Measurements from ENCODE around the gene ZNF275.
A peak's percentile ranks its signal among the peaks of the same experiment; 100 is the strongest.
"Not testable (repeated sequence)": the region's sequence is repeated elsewhere in the genome, so short reads cannot be mapped to it uniquely, and the experiment has no call there.

ZNF275 gene

GRCh38 chrX:153361781-153362397 is 27.9 kb downstream of the ZNF275 start:
- no peak for DNase-seq

- DNase-seq, result no peak
These were observed 31.7 kb downstream of the ZNF275 start for GRCh38 chrX:153365670-153366069.

- no peak for DNase-seq
These were observed 32.2 kb downstream of the ZNF275 start for GRCh38 chrX:153366119-153366518.

- DNase-seq, result no peak
These were observed 33.1 kb downstream of the ZNF275 start for GRCh38 chrX:153366878-153367538.

GRCh38 chrX:153370293-153371055 is 36.5 kb downstream of the ZNF275 start:
- no peak for DNase-seq

GRCh38 chrX:153371256-153371655 is 37.3 kb downstream of the ZNF275 start:
- DNase-seq, result no peak

- no peak for DNase-seq
These were observed 39.0 kb downstream of the ZNF275 start for GRCh38 chrX:153372949-153373348.

- DNase-seq, result no peak
These were observed 40.5 kb downstream of the ZNF275 start for GRCh38 chrX:153374426-153374825.

- DNase-seq, result no peak
These were observed 41.6 kb downstream of the ZNF275 start for GRCh38 chrX:153375571-153375970.

GRCh38 chrX:153377727-153378126 is 43.8 kb downstream of the ZNF275 start:
- DNase-seq, result no peak

GRCh38 chrX:153378607-153379006 is 44.7 kb downstream of the ZNF275 start:
- no peak for DNase-seq

- no peak for DNase-seq
These were observed 45.6 kb downstream of the ZNF275 start for GRCh38 chrX:153379508-153379907.

GRCh38 chrX:153379971-153380581 is 46.1 kb downstream of the ZNF275 start:
- DNase-seq, result no peak

GRCh38 chrX:153380691-153381090 is 46.7 kb downstream of the ZNF275 start:
- no peak for DNase-seq

- peak; percentile 39 for DNase-seq
These were observed 48.0 kb downstream of the ZNF275 start for GRCh38 chrX:153381684-153382532.

- DNase-seq, result no peak
These were observed 48.9 kb downstream of the ZNF275 start for GRCh38 chrX:153382563-153383482.

GRCh38 chrX:153384390-153384789 is 50.4 kb downstream of the ZNF275 start:
- DNase-seq, result no peak

- DNase-seq, result not testable (repeated sequence)
These were observed 51.0 kb downstream of the ZNF275 start for GRCh38 chrX:153384973-153385372.

- no peak for DNase-seq
These were observed 52.1 kb downstream of the ZNF275 start for GRCh38 chrX:153386097-153386496.

- DNase-seq, result no peak
These were observed 53.4 kb downstream of the ZNF275 start for GRCh38 chrX:153387345-153387744.

GRCh38 chrX:153387987-153388721 is 54.2 kb downstream of the ZNF275 start:
- DNase-seq, result no peak
